ENCODE measurements around the gene SGO2. TPM values are rescaled to one million over a fixed set of nuclear protein-coding genes. Genes with fewer than 3 reads are reported as not detected.
A peak's percentile ranks its signal among the peaks of the same experiment; 100 is the strongest.

The SGO2 gene
- total and polyA plus RNA-seq, 8 donors, result 0.58 to 6.7 (median 1.2) TPM

- Histone ChIP-seq H3K9me3 (no peaks in the 10 kb centered on the region), H3K4me3 (no peak overlapping the region), H3K27me3 (no peaks in the 10 kb centered on the region), H3K27ac (no peak overlapping the region), H3K4me1 (no peaks in the 10 kb centered on the region), H3K36me3 (no peaks in the 10 kb centered on the region)
- intact Hi-C loops (cut with DNase I; ENCODE audit: low total_unique reads), result no loop called here
- DNase-seq, result no peak
- 85 to 94% (median 86%) methylated on average over 2 of the region's 2 CpGs for WGBS, 5 donors
- TF ChIP-seq EP300 (IDR thresholded peaks at IDR 0.05) (no peak), POLR2AphosphoS5 (IDR thresholded peaks at IDR 0.05) (no peak), POLR2A (IDR thresholded peaks at IDR 0.05) (no peak), CTCF (IDR thresholded peaks at IDR 0.05) (peak in 3 of 7 experiments; percentile 26 to 39 (median 30))
Measured at GRCh38 chr2:200575957-200576356, 50.0 kb downstream of the SGO2 start.

GRCh38 chr2:200577027-200577426, 51.0 kb downstream of the SGO2 start:
- TF ChIP-seq CTCF (IDR thresholded peaks at IDR 0.05), result no peak
- no peak for TF ChIP-seq POLR2A (IDR thresholded peaks at IDR 0.05)
- no peak for TF ChIP-seq EP300 (IDR thresholded peaks at IDR 0.05)
- TF ChIP-seq POLR2AphosphoS5 (IDR thresholded peaks at IDR 0.05), result no peak
- Histone ChIP-seq H3K9me3 (no peaks in the 10 kb centered on the region), H3K27me3 (no peaks in the 10 kb centered on the region), H3K27ac (no peak overlapping the region), H3K36me3 (no peaks in the 10 kb centered on the region), H3K4me3 (no peak overlapping the region), H3K4me1 (no peaks in the 10 kb centered on the region)
- DNase-seq, result no peak
- intact Hi-C loops (cut with DNase I; ENCODE audit: low total_unique reads), result no loop called here
- 88 to 97% (median 94%) methylated on average over 3 of the region's 3 CpGs for WGBS, 5 donors

GRCh38 chr2:200578778-200579177, 52.8 kb downstream of the SGO2 start:
- peak in 1 of 2 donors; percentile 60 for DNase-seq

GRCh38 chr2:200584639-200585038, 58.6 kb downstream of the SGO2 start:
- H3K9me3 ChIP-seq, result no peaks in the 10 kb centered on the region
- H3K36me3 ChIP-seq, result no peaks in the 10 kb centered on the region
- H3K4me3 ChIP-seq, result no peak overlapping the region
- 83 to 97% (median 88%) methylated on average over 3 of the region's 3 CpGs for WGBS, 5 donors
- intact Hi-C loops (cut with DNase I; ENCODE audit: low total_unique reads), result loop anchor here (10.0 kb wide), 1 partner anchor 120 kb away; no protein-coding TSS in a partner anchor
- DNase-seq, result no peak
- peaks cover 0 to 31% (median 7%) of the 10 kb centered on the region in 3 donors for H3K27me3 ChIP-seq
- no peak for TF ChIP-seq EP300 (IDR thresholded peaks at IDR 0.05)
- TF ChIP-seq POLR2A (IDR thresholded peaks at IDR 0.05), result no peak
- TF ChIP-seq POLR2AphosphoS5 (IDR thresholded peaks at IDR 0.05), result no peak
- no peak for TF ChIP-seq CTCF (IDR thresholded peaks at IDR 0.05)
- H3K4me1 ChIP-seq, result peaks cover 11 to 14% (median 12%) of the 10 kb centered on the region in 4 donors
- no peak overlapping the region for H3K27ac ChIP-seq

More at GRCh38 chr2:200578778-200579177, 52.8 kb downstream of the SGO2 start:
- peak in 2 of 7 experiments; percentile 47 to 67 for TF ChIP-seq CTCF (IDR thresholded peaks at IDR 0.05)
- no peak for TF ChIP-seq POLR2A (IDR thresholded peaks at IDR 0.05)
- H3K27ac ChIP-seq, result no peak overlapping the region
- no peaks in the 10 kb centered on the region for H3K36me3 ChIP-seq
- 32 to 50% (median 42%) methylated on average over 1 of the region's 1 CpG for WGBS, 5 donors
- H3K4me3 ChIP-seq, result no peak overlapping the region
- no peaks in the 10 kb centered on the region for H3K4me1 ChIP-seq
- H3K9me3 ChIP-seq, result no peaks in the 10 kb centered on the region
- intact Hi-C loops (cut with DNase I; ENCODE audit: low total_unique reads), result no loop called here
- H3K27me3 ChIP-seq, result no peaks in the 10 kb centered on the region
